Activated CD4-positive, alpha-beta memory T cell treated with anti-CD3 and anti-CD28 coated beads, Interleukin-2, amount 10 ng/mL, durations not matched to agents 7 days and 5 days (primary cell): ENCODE data around the gene DENND2D. TPM values are rescaled to one million over a fixed set of nuclear protein-coding genes. Genes with fewer than 3 reads are reported as not detected.

Experiments
- CTCF ChIA-PET: fragments of 350-600 bp; sonication (Branson Sonifier 250); formaldehyde crosslinking; loops from one replicate; lab custom pipeline; 2021; ENCODE audit warnings: antibody characterized with exemption, inconsistent platforms; lab: Charles Lee
- POLR2A ChIA-PET: fragments of 350-600 bp; sonication (Branson Sonifier 250); formaldehyde crosslinking; loops from one replicate; lab custom pipeline; 2021; ENCODE audit warnings: antibody characterized with exemption; lab: Charles Lee
- DNase-seq: peaks from one replicate; pipeline ENCODE4 v3.0.0-alpha.2; 2020
- H3K27ac Mint-ChIP-seq: one replicate; pipeline ENCODE4 v1.8.0; 2021; ENCODE audit warnings: mild to moderate bottlenecking, mixed read lengths
- H3K27me3 Mint-ChIP-seq: one replicate; pipeline ENCODE4 v1.8.0; 2021; ENCODE audit warnings: mixed read lengths
- H3K36me3 Mint-ChIP-seq: one replicate; pipeline ENCODE4 v1.8.0; 2021; ENCODE audit warnings: low read depth, mixed read lengths
- H3K4me1 Mint-ChIP-seq: one replicate; pipeline ENCODE4 v1.8.0; 2021; ENCODE audit warnings: mixed read lengths
- H3K4me3 Mint-ChIP-seq: one replicate; pipeline ENCODE4 v1.8.0; 2021; ENCODE audit warnings: mild to moderate bottlenecking, mixed read lengths
- H3K9me3 Mint-ChIP-seq: one replicate; pipeline ENCODE4 v1.8.0; 2021; ENCODE audit warnings: mixed read lengths
- total RNA-seq, 2 experiments: library from RNA; stranded (reverse); gene quantifications; one replicate each; pipeline ENCODE4 v1.2.3, GENCODE V29; 2021

The DENND2D gene
- total RNA-seq, 2 experiments from 2014 or later = 207 to 210 TPM

DNA sequence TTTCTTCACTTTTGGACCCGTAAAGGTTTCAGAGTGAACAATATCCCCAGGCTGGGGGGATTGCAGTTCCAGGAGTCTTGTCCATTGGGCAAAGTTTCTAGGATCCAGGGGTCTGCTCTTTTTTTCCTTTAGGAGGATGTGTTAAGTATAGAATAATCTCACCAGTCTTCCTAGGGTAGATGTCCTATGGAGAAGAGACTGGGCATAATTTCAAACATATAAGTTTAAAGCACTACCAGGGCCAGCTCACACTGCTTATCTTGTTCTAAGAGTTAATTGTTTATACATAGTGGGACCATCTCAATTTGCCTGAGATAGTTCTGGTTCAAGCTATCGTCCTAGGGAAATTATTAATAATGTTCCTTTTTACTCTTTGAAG lies 28.3 kb upstream of the DENND2D start:
- H3K27ac Mint-ChIP-seq = no peak overlapping the region
- no peaks in the 10 kb centered on the region for H3K9me3 Mint-ChIP-seq
- peaks cover 3% of the 10 kb centered on the region for H3K36me3 Mint-ChIP-seq
- DNase-seq = no peak
- ChIA-PET CTCF (interaction anchor here (0.9 to 1.9 kb wide), 6 partner anchors 9 to 173 kb away, joined by 3 to 9 read pairs (median 6); no protein-coding TSS in a partner anchor), POLR2A (interaction anchor here (1.1 to 1.5 kb wide), 2 partner anchors 10 to 13 kb away, joined by 3 to 5 read pairs; no protein-coding TSS in a partner anchor)
- no peak overlapping the region for H3K4me3 Mint-ChIP-seq
- H3K27me3 Mint-ChIP-seq = no peaks in the 10 kb centered on the region
- H3K4me1 Mint-ChIP-seq = peaks cover 53% of the 10 kb centered on the region

DNA sequence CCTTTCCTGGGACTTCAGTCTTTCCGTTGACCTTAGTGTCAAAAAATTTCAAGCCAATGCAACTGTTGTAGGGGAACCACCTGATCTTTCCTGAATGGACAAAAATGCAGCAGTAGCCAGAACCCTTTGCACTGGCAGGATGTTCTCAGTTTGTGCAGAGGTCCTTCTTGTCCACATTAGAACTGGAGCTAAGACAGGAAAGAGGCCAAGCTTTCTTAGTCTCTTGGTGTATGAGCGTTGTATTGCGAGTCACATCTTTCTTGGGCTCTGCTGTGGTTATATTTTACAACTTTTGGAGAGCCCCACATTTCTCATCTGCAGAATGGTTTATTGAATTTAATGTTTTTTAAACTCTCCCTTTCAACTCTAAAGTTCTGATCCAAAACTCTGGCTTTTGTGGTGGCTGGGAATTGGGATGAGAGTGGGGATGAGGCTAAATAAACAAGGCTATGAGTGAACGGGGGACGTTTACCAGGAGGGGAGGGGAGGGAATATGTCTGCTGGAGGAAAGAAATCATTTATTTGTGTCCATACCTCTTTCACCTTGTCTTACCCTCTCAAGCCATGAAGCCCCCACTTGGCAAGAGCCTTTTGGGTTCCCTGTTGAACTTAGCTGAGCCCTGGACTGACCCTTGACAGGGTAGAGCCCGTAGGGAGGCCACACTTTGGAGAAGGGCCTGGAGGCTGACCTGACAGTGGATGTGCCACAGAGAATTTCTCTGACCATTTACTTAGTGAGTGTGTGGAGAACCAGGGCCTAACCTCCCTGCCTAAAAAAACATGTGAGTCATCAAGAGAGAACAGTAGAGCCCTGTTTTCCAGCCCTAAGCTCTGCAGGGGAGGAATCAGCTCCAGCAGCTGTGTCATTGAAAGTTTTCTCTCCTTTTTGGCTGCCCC lies 27.7 kb upstream of the DENND2D start:
- peaks cover 3% of the 10 kb centered on the region for H3K36me3 Mint-ChIP-seq
- DNase-seq = no peak
- ChIA-PET POLR2A (interaction anchor here (1.0 to 3.5 kb wide), 4 partner anchors 10 to 12 kb away, joined by 3 to 28 read pairs (median 6); no protein-coding TSS in a partner anchor), CTCF (interaction anchor here (0.9 to 1.9 kb wide), 6 partner anchors 9 to 174 kb away, joined by 3 to 9 read pairs (median 6); no protein-coding TSS in a partner anchor)
- H3K27me3 Mint-ChIP-seq = no peaks in the 10 kb centered on the region
- peaks cover 59% of the 10 kb centered on the region for H3K4me1 Mint-ChIP-seq
- no peaks in the 10 kb centered on the region for H3K9me3 Mint-ChIP-seq
- no peak overlapping the region for H3K4me3 Mint-ChIP-seq
- H3K27ac Mint-ChIP-seq = no peak overlapping the region

DNA sequence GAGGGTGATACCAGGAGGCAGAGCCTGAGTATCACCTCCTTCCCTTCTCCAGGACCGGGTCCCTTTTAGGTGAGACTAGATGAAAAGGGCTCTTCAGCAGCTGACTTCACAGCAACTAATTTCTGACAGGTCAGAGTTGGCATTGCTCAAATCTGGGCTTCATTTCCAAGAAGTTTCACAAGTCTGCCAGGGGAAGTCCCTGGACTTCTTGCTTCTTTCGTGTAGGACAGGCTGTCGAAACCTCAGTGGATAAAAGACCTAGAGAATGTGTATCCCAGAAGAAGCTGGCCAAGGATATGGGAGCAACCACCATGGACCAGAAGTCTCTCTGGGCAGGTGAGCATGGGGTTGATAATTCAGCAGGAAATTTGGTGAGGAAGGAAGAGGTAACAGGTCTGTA lies 27.0 kb upstream of the DENND2D start, which contains the start of gene CHI3L2:
CHI3L2 (plus strand) TSS at position 280 of the 400 bp plus-strand sequence; CDS start at position 297, 17 bp downstream.
- ChIA-PET POLR2A (interaction anchor here (0.7 to 3.5 kb wide), 3 partner anchors 9 to 24 kb away, joined by 3 to 28 read pairs (median 7); no protein-coding TSS in a partner anchor), CTCF (no interaction called here)
- no peaks in the 10 kb centered on the region for H3K9me3 Mint-ChIP-seq
- no peak within 1 kb of the TSS for H3K27ac Mint-ChIP-seq
- H3K4me3 Mint-ChIP-seq = no peak within 1 kb of the TSS
- H3K36me3 Mint-ChIP-seq = peaks cover 3% of the 10 kb centered on the region
- no peaks in the 10 kb centered on the region for H3K27me3 Mint-ChIP-seq
- H3K4me1 Mint-ChIP-seq = peaks cover 65% of the 10 kb centered on the region
- DNase-seq = no peak

DNA sequence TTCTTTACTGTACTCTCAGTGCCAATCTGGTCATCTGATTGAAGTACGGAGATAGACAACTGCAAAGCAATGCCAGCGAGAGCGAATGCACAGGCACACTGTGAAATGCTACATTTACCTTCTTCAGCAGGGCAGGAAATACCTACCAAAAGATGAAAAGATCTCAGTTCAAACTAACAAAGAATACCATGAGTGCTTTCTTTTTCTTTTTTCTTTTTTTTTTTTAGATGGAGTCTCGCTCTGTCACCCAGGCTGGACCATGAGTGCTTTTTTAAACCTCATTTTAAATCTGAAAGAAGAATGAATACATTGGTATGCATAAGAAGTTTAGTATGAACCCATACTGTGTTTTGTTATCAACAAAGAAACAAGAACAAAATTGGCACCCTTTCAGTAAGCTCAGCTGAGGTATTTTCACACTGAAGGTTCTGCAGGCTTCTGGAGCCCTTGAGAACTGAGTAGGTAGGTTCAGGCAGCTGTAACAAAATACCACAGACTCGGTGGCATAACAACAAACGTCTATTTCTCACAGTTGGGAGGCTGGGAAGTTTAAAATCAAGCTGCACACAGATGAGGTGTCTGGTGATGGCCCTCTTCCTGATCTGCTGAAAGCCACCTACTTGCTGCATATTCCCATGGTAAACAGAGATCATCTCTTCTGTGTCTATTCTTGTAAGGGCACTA lies 25.4 kb upstream of the DENND2D start:
- POLR2A ChIA-PET = interaction anchor here (1.2 to 3.5 kb wide), 3 partner anchors 10 to 43 kb away, joined by 3 to 28 read pairs (median 9); no protein-coding TSS in a partner anchor
- DNase-seq = no peak
- Mint-ChIP-seq H3K4me3 (peak overlapping the region; percentile 27), H3K9me3 (no peaks in the 10 kb centered on the region), H3K27me3 (no peaks in the 10 kb centered on the region), H3K36me3 (peaks cover 3% of the 10 kb centered on the region), H3K4me1 (peaks cover 80% of the 10 kb centered on the region), H3K27ac (peak overlapping the region; percentile 50)
- CTCF ChIA-PET = interaction anchor here (0.9 to 3.6 kb wide), 11 partner anchors 8 to 542 kb away, joined by 3 to 17 read pairs (median 4); no protein-coding TSS in a partner anchor

DNA sequence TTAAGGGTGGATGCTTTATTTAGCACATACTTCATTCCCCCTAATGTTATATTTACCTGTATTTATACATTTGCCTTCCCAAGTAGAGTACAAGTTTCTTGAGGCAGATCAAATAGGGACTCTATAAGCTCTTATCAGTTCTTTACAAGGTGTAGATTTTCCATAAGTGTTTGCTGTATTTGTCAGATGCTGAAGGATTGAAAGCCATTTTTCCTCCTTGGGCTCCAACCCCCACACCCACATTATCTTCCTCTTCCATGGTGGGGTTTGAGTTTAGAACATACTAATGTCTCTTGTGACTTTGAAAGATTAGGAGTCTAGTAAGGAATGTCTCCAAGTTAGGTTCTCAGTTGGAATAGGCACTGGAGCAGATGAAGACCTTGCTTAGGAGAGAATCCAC lies 24.6 kb upstream of the DENND2D start:
- H3K9me3 Mint-ChIP-seq = no peaks in the 10 kb centered on the region
- H3K4me3 Mint-ChIP-seq = peak overlapping the region; percentile 27
- POLR2A ChIA-PET = interaction anchor here (1.2 to 3.5 kb wide), 3 partner anchors 9 to 42 kb away, joined by 3 to 28 read pairs (median 9); no protein-coding TSS in a partner anchor
- no peaks in the 10 kb centered on the region for H3K27me3 Mint-ChIP-seq
- no peak for DNase-seq
- peaks cover 3% of the 10 kb centered on the region for H3K36me3 Mint-ChIP-seq
- peaks cover 84% of the 10 kb centered on the region for H3K4me1 Mint-ChIP-seq
- H3K27ac Mint-ChIP-seq = peak overlapping the region; percentile 50
- CTCF ChIA-PET = interaction anchor here (0.8 to 3.6 kb wide), 9 partner anchors 10 to 195 kb away, joined by 4 to 17 read pairs (median 4); no protein-coding TSS in a partner anchor

DNA sequence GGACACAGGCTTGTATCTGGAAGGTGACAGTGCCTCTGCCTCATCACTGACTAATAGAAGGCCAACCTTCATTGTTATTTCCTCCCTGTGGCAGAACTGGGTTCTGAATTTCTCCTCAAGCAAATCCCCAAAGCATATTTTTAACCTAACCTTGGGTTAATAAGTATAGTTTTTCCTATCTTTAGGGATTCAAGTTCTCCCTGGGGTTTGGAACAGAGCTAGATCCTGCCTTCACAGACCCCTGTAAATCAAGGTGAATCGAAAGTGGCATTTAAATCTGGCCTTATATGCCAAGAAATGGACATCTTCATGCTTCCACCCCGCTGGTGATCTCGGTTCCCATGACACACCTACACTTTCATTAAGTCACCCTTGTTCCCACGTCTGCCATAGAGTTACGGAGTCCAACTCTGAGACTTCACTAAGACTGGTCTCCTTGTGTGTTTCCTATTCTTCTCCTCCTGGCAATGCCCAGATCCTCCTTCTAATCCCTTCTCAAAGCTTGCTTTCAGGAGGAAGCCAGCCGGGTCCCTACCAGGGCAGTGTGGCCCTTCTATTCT lies 22.8 kb upstream of the DENND2D start:
- no peak for DNase-seq
- POLR2A ChIA-PET = interaction anchor here (0.7 to 12.1 kb wide), 7 partner anchors 25 to 524 kb away, joined by 3 to 590 read pairs (median 4); partner anchors contain the start of genes CEPT1, DENND2D and DRAM2
- H3K36me3 Mint-ChIP-seq = peaks cover 6% of the 10 kb centered on the region
- H3K4me1 Mint-ChIP-seq = peaks cover 87% of the 10 kb centered on the region
- H3K4me3 Mint-ChIP-seq = no peak overlapping the region
- CTCF ChIA-PET = interaction anchor here (0.8 to 12.8 kb wide), 20 partner anchors 8 to 546 kb away, joined by 3 to 275 read pairs (median 4); partner anchors contain the start of genes CEPT1, DENND2D and DRAM2
- no peaks in the 10 kb centered on the region for H3K27me3 Mint-ChIP-seq
- H3K27ac Mint-ChIP-seq = peak overlapping the region; percentile 78
- no peaks in the 10 kb centered on the region for H3K9me3 Mint-ChIP-seq

DNA sequence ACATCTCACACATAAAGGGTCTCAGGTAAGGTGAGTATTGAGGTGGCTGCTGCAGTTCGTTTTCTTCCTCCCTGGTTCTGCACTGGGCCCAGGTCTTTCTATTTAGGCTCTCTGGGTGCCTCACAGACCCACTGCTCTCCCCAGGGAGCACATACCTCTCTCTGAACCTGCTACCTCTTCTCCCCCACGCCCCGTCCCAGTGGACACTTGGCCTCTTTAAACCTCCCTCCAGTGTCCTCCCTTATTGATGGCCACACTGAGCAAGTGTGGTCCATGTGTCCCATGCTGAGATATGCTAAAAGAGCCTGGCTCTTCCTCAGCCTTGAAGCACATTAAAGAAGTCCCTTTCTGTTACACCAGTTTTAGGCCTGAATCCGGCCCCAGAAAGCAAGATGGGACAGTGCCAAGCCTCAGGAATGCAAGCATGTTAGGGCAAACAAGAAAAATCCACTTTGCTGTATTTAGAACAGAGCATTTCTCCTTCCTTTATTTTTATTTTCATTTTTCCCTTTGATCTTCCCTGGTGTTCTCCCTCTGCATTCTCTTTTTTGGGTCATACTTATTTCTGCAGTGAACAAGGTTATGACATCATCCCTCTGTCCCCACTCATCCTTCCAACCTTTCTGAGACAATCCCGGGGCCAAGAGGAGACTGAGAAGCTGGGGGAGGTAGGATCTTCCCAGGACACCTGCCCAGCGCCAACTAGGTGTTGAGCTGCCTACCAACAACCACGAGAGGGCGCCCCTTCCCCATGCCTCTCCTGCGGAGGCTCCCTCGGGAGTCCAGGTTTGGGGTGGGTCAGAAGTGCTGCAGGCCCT lies 22.1 kb upstream of the DENND2D start:
- POLR2A ChIA-PET = interaction anchor here (0.7 to 12.1 kb wide), 10 partner anchors 25 to 524 kb away, joined by 3 to 590 read pairs (median 4); partner anchors contain the start of genes ATP5PB, CD53, CEPT1 and DENND2D
- no peaks in the 10 kb centered on the region for H3K9me3 Mint-ChIP-seq
- no peaks in the 10 kb centered on the region for H3K27me3 Mint-ChIP-seq

DNA sequence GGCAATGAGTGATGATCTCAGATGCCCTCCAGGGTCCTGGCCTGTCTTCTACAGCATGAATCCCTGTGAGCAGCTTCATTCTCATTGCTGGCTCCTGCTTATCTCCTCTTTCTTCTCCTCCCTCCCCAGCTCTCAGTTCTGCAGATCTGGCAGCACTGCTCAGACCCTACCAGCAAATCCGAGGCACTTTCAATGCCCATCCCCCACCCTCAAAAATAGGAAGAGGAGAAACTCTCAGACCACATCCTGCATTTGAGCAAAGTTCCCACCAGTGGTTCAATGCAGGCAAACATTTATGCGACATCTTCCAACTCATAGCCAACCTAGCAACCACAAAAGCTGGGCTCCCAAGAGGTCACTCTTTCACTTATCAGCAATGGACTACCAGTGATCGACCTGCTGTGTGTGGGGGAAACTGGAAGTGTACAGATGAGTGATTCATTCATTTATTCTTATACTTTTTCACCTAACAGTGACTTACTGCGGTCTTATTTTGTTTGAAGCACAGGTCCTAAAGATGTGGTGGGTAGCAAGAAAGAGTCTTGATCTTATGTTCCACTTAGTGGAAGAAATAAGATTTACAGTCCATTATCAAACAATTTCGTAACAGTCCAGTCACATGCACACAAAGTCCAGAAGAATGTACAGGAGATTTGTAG lies 21.3 kb upstream of the DENND2D start:
- H3K9me3 Mint-ChIP-seq = no peaks in the 10 kb centered on the region
- H3K4me3 Mint-ChIP-seq = peak overlapping the region; percentile 19
- peaks cover 88% of the 10 kb centered on the region for H3K4me1 Mint-ChIP-seq
- no peaks in the 10 kb centered on the region for H3K27me3 Mint-ChIP-seq
- ChIA-PET POLR2A (interaction anchor here (1.2 to 12.1 kb wide), 8 partner anchors 24 to 534 kb away, joined by 3 to 590 read pairs (median 4); partner anchors contain the start of genes ATP5PB, CD53, CEPT1 and DDX20), CTCF (interaction anchor here (0.8 to 12.8 kb wide), 8 partner anchors 8 to 179 kb away, joined by 3 to 275 read pairs (median 8); partner anchors contain the start of genes CEPT1, DENND2D and DRAM2)
- peaks cover 6% of the 10 kb centered on the region for H3K36me3 Mint-ChIP-seq
- peak; percentile 75 for DNase-seq
- H3K27ac Mint-ChIP-seq = peak overlapping the region; percentile 78

More for the DNA sequence above, 22.1 kb upstream of the DENND2D start:
- CTCF ChIA-PET = interaction anchor here (0.8 to 12.8 kb wide), 21 partner anchors 7 to 547 kb away, joined by 3 to 275 read pairs (median 5); partner anchors contain the start of genes CEPT1, DENND2D and DRAM2
- H3K4me1 Mint-ChIP-seq = peaks cover 87% of the 10 kb centered on the region
- H3K36me3 Mint-ChIP-seq = peaks cover 6% of the 10 kb centered on the region
- peak; percentile 82 for DNase-seq
- H3K4me3 Mint-ChIP-seq = peak overlapping the region; percentile 19
- H3K27ac Mint-ChIP-seq = peak overlapping the region; percentile 78

DNA sequence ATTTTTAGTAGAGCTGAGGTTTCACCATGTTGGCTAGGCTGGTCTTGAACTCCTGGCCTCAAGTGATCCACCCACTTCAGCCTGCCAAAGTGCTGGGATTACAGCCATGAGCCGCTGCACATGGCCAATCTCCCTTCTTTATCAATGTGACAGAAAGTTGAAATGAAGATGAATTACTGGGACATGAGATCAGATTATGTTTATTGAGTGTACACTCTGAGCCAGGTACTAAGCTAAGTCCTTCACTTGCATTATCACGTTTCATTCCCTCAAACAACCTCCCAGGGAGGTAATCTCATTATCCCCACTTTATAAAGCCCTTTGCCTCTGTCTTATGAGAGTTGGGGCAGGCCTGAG lies 20.8 kb upstream of the DENND2D start:
- Mint-ChIP-seq H3K36me3 (peaks cover 6% of the 10 kb centered on the region), H3K4me3 (peak overlapping the region; percentile 19), H3K4me1 (peaks cover 88% of the 10 kb centered on the region), H3K27ac (peak overlapping the region; percentile 78), H3K27me3 (no peaks in the 10 kb centered on the region), H3K9me3 (no peaks in the 10 kb centered on the region)
- ChIA-PET POLR2A (interaction anchor here (0.9 to 12.1 kb wide), 8 partner anchors 23 to 534 kb away, joined by 3 to 590 read pairs (median 4); partner anchors contain the start of genes ATP5PB, CD53, CEPT1 and DDX20), CTCF (interaction anchor here (0.8 to 12.8 kb wide), 8 partner anchors 9 to 179 kb away, joined by 3 to 275 read pairs (median 8); partner anchors contain the start of genes CEPT1, DENND2D and DRAM2)
- DNase-seq = no peak

DNA sequence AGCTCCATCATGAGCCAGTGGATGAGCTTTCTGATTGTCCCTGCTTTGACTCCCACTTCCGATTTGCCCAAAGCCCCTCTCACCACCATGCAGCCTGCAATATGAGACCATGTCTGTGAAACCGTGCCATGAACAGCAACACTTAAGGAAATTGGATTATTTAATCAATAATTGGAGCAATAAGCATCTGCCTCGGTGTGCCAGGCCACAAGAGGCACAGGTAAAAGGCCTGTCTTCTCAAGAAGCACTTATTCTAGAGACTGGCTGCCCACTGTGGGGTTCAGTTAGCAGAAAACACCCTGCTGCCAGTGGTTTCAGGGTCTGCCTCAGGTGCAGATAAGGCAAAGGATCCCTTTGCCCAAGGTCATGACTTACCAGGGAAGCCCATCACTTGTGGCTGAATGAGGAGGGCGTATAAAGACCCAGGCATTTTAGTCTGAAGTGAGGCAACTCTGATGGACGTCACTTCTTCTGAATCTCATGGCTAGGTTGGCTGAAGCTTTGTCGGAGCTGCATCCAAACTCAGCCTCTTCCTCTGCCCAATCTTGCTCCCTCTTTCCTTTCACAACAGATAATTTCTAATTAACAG lies 19.9 kb upstream of the DENND2D start:
- ChIA-PET CTCF (interaction anchor here (0.7 to 12.8 kb wide), 10 partner anchors 9 to 287 kb away, joined by 3 to 275 read pairs (median 5); partner anchors contain the start of gene DENND2D), POLR2A (interaction anchor here (0.9 to 12.1 kb wide), 10 partner anchors 22 to 535 kb away, joined by 3 to 590 read pairs (median 6); partner anchors contain the start of genes ATP5PB, CD53, CEPT1 and DDX20)
- Mint-ChIP-seq H3K27ac (peak overlapping the region; percentile 78), H3K4me1 (peaks cover 88% of the 10 kb centered on the region), H3K36me3 (peaks cover 9% of the 10 kb centered on the region), H3K9me3 (no peaks in the 10 kb centered on the region), H3K27me3 (no peaks in the 10 kb centered on the region), H3K4me3 (peak overlapping the region; percentile 22)
- DNase-seq = no peak
